Measurements from ENCODE around the gene REG3G.

DNA sequence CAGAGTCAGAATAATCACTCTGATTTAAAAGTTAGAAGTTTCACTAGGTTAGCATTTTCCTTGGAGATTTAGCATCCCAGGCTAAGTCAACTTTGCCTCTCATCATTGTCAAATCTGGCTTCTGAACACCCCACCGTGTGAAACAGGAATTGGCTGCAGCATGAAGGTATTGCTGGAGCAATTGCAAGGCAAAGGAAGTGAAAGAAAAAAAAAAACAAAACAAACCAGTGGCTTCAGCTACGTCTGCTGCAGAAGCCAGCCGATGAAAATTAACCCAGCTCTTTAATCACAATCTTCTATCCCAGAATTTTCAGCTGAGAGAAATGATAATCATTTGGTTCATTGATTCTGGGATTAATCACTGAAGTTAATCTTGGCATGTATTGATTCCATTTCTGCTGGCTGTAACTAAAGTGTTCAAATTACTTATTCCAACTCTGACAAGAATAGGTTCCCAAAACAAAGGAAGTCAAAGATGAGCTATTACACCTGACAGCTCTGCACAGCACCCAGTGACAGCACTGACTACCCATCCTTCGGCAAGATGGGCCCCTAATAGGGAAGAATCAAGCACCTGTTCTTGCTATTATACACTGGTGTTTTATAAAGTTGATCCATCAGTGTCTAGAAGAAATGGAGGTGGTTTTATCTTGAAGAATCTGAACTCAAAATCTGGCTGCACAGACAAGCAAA is 42.7 kb upstream of the REG3G start:
- TF ChIP-seq, protein P1, sequence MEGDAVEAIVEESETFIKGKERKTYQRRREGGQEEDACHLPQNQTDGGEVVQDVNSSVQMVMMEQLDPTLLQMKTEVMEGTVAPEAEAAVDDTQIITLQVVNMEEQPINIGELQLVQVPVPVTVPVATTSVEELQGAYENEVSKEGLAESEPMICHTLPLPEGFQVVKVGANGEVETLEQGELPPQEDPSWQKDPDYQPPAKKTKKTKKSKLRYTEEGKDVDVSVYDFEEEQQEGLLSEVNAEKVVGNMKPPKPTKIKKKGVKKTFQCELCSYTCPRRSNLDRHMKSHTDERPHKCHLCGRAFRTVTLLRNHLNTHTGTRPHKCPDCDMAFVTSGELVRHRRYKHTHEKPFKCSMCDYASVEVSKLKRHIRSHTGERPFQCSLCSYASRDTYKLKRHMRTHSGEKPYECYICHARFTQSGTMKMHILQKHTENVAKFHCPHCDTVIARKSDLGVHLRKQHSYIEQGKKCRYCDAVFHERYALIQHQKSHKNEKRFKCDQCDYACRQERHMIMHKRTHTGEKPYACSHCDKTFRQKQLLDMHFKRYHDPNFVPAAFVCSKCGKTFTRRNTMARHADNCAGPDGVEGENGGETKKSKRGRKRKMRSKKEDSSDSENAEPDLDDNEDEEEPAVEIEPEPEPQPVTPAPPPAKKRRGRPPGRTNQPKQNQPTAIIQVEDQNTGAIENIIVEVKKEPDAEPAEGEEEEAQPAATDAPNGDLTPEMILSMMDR (IDR thresholded peaks at IDR 0.05), result no peak
- TF ChIP-seq POLR2A (IDR thresholded peaks at IDR 0.05), result no peak
- no peak for TF ChIP-seq EP300 (IDR thresholded peaks at IDR 0.05)

All from tibial nerve (tissue), 4 donors.